ENCODE results near the gene PRPF31. TPM values are rescaled to one million over a fixed set of nuclear protein-coding genes. Genes with fewer than 3 reads are reported as not detected.
A peak's percentile ranks its signal among the peaks of the same experiment; 100 is the strongest.

Gene PRPF31
- total and polyA plus RNA-seq, 9 of the 15 experiments (the other 6 are each of a cell fraction or from before 2014, with no cell fraction given) = 5.8 to 92.2 (median 69.2) TPM

GRCh38 chr19:54159352-54160181, 44.0 kb downstream of the PRPF31 start, which contains the start of gene LENG1 (continued):
- TF ChIP-seq CHD7 (IDR thresholded peaks at IDR 0.05; ENCODE audit: low read depth, low read length) = no peak
- no peak for TF ChIP-seq BDP1 (IDR thresholded peaks at IDR 0.05; ENCODE audit: insufficient read depth, insufficient read length)
- no peak for TF ChIP-seq E2F3 (CRISPR knock-in tag; IDR thresholded peaks at IDR 0.05)
- TF ChIP-seq ZNF780A (CRISPR knock-in tag; IDR thresholded peaks at IDR 0.05) = no peak
- TF ChIP-seq LCOR (CRISPR knock-in tag; IDR thresholded peaks at IDR 0.05) = peak; percentile 46; the same call in 1 of the 2 replicates
- no peak for TF ChIP-seq BRD4 (IDR thresholded peaks at IDR 0.05)
- peak; percentile 76; the same call in 1 of the 2 replicates for TF ChIP-seq HMGXB4 (CRISPR knock-in tag; IDR thresholded peaks at IDR 0.05)
- no peak for TF ChIP-seq ZFP36 (IDR thresholded peaks at IDR 0.05; ENCODE audit: low read depth, low read length, partially characterized antibody)
- TF ChIP-seq TSC22D4 (tag; IDR thresholded peaks at IDR 0.05) = no peak
- no peak for TF ChIP-seq TOE1 (IDR thresholded peaks at IDR 0.05; ENCODE audit: borderline replicate concordance)
- no peak for TF ChIP-seq TOE1 (CRISPR knock-in tag; IDR thresholded peaks at IDR 0.05; ENCODE audit: borderline replicate concordance, low read depth)
- no peak for TF ChIP-seq XRCC4 (IDR thresholded peaks at IDR 0.05; ENCODE audit: extremely low read depth, insufficient read depth, insufficient read length)
- peak; percentile 74 for TF ChIP-seq KLF1 (tag; IDR thresholded peaks at IDR 0.05)
- TF ChIP-seq OTX1 (CRISPR knock-in tag; IDR thresholded peaks at IDR 0.05) = no peak
- TF ChIP-seq SREBF1 (IDR thresholded peaks at IDR 0.05; ENCODE audit: borderline replicate concordance, low read depth, low read length) = no peak
- no peak for TF ChIP-seq MCM5 (IDR thresholded peaks at IDR 0.05; ENCODE audit: low read depth)
